Stimulated activated CD8-positive, alpha-beta memory T cell treated with anti-CD3 and anti-CD28 coated beads, Interleukin-15, amount 100 ng/mL, for 1 hour (primary cell): ENCODE data around the gene TAS1R3.

ENCODE experiments used
- DNase-seq: peaks from one replicate; pipeline ENCODE4 v3.0.0-alpha.2; 2020; ENCODE audit warnings: low read depth

Gene TAS1R3

DNA sequence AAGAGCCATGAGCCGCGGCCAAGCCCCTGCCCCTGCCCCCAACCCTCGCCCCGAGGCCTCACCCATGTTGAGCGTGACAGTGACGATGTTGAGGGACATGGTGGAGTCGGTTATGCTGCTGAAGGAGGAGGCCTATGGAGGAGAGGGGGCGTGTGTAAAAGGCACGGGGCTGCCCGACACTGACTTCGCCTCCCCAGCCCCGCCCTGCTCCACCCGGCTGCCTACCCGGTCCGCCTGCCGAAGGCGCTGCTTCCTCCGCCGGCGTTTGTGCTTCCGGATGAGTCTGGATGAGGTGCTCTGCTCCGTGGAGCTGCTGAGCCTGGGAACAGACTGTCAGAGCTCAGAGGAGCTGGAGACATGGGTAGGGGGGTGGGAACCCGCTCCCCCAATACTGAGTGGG lies 9.1 kb downstream of the TAS1R3 start:
- no peak for DNase-seq

DNA sequence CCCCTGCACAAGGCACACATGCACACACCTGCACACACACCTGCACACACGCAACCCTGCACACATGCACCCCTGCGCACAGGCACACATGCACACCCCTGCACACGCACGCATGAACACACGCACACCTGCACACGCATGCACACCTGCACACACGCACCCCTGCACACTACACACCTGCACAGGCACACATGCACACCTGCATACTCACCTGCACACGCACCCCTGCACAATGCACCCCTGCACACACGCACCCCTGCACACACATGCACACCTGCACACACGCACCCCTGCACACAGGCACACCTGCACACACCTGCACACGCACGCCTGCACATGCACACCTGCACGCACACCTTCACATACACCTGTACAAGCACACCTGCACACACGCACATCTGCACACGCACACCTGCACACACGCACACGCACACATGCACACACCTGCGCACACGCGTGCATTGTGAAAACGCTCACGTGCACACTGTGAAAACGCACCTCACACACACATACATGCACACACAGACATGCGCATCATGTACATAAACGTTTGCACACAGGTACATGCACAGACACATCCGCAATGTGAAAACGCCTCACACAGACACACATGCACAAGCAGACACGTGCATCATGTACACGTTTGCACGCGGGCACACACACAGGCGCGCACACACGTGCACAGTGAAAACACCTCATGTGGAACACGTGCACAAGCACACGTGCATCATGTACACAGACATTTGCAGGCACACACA lies 9.9 kb downstream of the TAS1R3 start:
- no peak for DNase-seq

DNA sequence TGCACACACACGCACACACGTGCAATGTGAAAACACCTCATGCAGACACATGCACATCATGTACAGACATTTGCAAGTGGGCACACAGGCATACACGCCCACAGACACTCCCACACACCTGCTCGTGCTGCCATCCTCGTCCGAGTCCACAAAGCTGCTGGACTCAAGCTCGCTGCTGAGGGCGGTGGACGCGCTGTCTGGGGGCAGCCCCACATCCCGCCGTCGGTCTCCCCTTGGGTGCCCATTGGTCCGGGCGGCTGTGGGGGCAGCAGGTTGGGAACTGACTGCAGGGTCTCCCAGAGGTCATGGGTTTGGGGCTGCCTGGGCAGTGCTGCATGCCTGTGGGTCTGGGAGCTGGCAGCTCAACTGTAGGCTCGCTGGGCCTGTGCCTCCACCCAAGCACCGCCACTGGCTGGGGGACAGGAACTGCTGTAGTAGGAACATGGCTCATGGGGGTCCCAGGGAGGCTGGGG lies 10.5 kb downstream of the TAS1R3 start:
- no peak for DNase-seq

DNA sequence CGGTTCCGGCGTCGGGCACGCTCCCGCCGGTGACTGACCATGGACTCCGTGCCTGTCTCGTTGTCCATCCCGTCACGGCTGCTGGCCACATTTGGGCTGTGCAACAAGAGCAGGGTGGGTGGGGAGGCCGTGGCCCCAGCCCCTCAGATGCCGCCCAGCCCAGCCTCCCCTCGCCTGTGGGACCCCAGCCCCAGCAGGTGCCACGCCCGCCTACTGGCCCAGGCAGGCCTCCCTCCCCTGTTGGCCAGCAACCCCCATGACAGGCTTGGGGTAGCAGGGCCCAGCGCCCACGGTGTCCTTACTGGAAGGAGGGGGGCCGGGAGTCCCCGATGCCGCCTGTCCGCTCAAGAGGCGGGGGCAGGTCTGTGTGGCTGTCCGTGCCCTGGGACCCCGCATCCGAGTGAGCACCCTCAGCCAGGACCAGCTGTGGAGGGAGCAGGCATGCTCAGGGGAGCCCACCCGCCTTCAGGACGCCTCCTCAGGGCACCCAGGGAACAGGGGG lies 11.0 kb downstream of the TAS1R3 start:
- no peak for DNase-seq

DNA sequence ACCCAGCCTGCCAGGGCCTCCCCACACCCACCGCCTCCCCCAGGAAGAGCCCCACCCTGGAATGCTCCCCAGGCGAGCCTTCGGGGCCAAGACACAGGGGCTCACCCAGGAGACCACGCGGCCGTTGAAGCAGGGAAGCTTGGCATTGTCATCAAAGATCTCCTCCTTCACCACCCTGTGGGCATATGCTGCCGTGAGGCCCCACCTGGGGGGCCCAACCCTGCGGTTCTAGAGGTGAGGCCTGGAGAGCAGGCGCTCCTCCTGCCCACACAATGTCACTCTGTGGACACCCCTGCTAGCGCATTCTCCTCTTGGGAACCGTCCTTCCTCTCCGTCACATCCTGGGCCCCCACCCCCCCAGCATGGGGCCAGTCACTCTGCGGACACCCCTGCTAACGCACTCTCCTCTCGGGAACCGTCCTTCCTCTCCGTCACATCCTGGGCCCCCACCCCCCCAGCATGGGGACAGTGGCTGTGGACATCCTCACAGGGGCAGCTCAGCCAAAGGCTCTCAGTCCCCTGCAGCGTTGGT lies 11.6 kb downstream of the TAS1R3 start:
- DNase-seq: no peak

DNA sequence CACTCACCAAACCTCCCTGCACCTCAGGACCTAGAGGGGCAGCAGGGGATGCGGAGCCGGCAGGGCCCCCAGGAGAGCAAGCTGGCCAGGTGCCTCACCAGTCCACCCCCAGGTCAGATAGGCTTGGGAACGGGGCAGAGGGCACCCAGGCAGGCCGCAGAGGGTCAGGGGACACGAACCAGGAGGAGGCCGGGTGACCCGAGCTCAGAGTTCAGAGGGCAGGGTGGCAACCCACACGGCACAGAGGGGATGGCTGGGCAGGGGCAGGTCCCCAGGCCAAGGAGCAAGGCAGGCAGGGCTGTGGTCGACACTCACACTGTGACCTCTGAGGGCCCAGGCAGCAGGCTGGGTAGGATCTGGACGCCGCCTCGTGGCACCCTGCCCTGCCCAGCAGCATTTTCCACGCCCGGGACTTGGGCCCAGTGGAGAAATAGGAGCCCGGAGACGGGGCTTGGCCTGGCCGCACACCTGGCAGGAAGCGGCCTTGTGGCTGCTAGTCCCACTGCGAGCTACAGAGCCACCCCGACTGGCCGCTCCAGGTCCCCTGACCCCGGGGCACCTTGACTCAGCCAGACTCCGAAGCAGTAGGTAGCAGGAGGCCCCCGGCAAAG lies 12.8 kb downstream of the TAS1R3 start:
- DNase-seq: no peak

DNA sequence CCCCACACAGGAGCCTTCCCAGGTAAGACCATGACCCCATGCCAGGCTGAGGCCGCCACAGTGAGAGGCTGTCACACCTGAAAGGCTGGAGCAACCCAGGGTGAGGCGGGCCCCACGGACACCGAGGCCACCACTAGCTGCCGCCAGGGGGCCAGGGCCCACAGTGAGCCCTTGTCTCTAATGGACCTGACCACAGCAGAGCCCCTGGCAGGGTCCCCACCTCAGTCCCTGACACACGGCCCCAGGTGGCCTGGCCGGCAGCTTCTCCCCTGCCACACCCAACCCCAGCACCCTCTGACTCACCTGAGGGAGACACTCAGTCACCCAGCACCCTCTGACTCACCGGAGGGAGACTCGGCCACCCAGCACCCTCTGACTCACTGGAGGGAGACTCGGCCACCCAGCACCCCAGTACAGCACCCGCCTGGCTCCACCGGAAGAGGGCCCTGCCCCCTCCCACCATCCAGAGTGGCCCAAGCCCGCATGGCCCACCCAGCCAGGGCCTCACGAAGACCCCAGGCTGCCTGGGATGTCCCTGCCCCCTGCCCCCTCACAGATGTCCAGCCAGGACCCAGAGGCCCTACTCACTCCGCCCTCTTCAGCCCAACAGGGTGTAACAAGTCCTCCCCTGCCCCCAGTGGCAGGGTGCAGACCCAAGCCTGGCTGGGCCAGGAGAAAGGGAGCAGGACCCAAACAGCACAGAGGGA lies 13.7 kb downstream of the TAS1R3 start:
- DNase-seq: no peak

DNA sequence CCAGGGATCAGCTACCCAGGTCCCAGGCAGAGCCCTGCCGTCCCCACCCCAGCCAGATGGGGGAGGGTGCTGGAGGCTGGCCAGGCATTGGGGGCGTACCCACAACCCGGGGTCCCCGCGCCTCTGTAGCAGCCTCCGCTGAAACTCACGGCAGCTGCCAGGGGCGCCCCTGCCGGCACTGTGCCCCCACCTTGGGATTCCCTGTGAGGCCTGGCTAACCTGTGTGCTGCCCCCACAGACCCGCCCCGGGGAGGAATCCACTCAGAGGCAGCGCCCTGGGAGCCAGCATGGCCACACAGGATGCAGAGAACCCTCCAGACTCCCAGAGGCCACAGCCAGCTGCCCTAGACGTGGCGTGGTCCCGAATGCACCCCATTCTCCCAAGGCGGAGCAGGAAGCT lies 14.3 kb downstream of the TAS1R3 start:
- DNase-seq: no peak

DNA sequence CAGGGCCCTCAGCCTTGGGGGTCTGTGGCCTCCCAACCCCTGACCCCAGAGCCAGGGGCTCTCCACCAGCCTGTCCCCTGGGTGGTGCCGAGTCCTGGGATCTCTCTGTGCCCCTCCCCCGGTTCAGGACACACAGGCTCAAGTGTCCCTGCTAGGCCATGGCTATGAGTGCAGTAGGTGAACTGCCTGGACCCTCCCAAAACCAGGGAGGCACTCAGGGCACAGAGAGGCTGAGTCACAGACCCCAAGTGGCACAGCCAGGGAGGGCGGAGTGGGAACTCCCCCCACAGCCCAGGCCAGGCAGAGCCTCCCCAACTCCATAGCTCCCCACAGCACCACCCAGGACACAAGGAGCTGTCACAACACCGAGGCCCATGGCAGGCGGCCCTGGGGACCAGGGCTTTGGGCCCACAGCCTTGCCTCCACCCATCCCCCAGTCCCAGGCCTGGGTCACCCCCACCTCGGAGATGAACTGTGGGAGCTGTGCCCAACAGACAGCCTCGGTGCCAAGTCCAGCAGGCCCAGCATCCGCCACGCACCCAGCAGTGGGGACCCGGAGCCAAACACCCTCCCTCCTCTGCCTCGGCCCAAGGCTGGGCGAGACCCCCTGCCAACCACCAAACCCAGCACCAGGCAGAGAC lies 14.9 kb downstream of the TAS1R3 start:
- no peak for DNase-seq

DNA sequence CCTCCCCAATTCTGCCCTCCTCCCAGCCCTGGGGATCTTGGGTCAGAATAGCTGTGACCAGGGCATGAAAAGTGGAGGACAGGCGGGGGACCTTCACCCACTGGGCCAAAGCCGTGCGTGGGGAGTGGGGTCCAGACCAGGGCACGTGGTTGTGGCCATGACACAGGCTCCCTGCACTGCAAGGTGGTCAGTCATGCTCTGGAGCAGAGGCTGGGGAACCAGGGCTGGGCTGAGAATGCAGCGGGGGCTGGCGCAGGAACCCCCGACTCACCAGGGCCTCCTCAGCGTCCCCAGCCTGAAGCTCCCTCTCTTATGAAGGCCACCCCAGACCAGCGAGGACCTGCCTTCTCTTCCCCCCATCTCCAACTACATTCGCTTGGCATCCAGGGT lies 15.4 kb downstream of the TAS1R3 start:
- no peak for DNase-seq

DNA sequence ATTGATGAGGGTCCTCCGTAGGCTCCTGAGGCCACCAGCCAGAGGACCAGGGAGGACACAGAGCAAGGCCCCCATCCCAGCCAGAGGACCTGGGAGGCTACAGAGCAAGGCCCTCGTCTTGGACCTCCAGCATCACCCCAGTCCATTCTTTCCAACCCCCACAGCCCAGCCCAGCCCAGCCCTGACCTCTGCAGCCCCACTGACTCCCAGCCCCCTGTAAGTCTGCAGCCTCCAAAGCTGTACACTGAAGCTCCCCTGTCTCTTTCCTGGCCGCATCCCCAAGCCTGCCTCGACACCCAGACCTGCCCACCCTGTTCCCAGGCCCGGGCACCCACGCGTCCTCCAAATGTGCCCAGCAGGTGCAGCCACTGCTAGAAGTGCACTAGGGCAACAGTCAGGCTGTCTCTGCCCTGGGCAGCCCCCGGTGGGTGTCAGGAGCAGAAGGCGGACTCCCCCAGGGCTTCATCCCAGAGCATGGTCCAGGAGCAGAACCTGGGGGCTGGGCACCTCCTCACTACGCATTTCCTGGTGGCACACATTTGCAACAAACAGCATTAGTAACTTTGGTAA lies 16.0 kb downstream of the TAS1R3 start:
- DNase-seq: no peak

DNA sequence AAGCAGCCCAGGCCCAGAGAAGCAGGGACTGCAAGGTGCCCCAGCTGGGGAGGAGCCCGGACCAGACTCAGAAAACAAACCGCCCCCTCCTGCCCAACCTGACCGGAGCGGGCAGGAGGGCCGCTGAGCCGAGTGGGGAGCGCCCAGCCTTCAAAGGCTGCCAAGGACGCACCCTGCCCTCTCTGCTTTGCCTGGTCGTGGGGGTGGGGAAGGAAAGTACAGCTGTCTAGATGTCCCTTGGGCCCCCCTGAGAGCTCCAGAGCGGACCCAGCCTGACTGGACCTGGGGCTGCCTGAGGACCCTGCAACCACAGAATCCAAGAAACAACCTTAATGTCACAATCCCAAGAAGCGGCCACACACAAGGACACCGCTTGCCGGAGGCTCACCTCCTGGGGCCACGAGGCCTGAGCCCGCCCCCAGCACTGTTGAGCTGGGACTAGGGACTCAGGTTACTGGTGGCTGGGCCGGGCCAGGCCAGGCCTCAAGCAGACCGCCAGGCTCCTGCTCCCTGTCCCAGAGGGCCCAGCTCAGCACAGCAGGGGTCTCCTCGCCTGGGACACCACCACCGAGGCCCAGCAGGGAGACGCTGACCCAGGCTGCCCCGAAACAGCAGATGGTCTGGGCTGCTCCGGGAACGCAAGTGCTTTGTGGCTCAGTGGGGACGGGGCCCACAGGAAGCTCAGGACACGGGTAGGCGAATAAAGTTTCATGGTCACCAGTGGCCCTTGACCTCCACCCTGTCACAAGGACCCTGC lies 16.8 kb downstream of the TAS1R3 start:
- DNase-seq: no peak

DNA sequence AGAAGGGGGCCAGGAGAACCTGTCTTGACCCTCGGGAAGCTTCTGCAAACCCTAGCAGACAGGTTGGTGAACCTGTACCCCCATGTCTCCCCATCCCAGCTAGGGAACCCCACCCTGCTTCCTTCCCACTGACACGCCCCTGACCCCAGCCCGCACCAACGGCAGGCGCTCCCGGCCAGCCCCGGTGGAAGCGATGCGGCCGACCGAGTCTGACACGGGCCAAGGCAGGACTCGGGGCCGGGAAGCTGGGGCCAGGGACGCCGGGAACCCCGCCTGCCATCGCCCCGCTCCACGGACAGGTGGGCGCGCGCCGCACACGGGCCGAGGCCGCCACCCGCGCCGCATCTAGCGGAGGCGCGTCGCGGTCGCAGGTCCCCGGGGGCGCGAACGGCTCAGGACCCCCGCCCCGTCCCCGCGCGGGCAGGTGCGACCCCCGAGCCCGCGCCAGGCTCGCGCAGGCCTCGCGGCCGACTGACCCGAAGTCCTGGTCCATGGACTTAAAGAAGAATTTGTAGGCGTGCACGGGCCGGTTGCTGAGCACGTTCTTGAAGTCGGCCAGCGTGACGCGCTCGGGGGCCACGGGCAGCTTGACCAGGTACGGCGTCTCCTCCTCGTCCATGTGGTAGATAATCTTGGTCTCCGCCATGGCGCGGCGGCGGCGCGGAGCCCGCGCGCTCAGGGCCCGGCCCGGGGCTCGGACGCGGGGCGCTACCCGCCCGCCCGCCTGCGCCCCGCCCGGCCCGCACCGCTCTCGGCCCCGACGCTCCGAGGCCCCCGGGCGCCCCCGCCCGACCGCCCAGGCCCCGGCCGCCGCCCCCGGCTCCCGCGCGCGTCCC lies 17.6 kb downstream of the TAS1R3 start:
- no peak for DNase-seq

DNA sequence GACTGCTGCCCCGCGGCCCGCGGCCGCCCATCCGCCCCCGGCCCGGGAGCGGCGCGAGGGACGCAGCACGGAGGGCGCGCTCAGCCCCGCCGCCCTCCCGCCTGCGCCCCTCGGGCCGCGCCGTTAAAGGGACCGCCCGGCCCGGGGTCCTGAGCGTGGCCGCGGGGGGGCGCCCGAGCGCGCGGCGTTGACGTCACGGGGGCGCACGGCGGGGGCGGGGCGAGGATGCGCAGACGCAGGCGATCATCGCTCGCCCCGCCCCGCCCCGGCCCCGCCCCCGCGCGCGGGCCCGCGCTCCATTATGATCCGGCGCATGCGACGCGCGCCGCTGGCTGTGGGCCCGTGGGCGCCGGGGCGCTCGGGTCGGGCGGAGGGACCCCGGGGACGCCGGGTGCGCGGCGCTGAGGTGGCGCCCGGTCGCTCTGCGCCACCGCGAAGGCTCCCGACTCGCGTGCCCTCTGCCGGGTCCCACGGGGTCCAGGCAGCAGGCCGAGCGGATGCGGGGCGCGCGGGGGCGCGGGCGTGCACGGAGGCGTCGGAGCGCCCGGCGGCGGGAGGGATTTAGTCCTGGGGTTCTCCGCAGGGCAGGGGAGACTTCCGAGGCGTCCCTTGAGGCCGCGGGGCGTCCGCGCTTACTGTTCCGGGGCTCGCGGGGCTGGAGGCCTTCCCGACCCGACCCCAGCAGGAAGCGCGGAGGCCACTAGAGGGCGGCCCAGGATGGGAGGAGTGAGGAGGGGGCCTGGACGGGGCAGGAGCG lies 18.4 kb downstream of the TAS1R3 start, which contains the start of gene DVL1:
TSS of gene DVL1 (minus strand) at position 163 of the 757 bp plus-strand sequence. CDS start 353 bp downstream, outside the sequence.
- DNase-seq: peak; percentile 32

DNA sequence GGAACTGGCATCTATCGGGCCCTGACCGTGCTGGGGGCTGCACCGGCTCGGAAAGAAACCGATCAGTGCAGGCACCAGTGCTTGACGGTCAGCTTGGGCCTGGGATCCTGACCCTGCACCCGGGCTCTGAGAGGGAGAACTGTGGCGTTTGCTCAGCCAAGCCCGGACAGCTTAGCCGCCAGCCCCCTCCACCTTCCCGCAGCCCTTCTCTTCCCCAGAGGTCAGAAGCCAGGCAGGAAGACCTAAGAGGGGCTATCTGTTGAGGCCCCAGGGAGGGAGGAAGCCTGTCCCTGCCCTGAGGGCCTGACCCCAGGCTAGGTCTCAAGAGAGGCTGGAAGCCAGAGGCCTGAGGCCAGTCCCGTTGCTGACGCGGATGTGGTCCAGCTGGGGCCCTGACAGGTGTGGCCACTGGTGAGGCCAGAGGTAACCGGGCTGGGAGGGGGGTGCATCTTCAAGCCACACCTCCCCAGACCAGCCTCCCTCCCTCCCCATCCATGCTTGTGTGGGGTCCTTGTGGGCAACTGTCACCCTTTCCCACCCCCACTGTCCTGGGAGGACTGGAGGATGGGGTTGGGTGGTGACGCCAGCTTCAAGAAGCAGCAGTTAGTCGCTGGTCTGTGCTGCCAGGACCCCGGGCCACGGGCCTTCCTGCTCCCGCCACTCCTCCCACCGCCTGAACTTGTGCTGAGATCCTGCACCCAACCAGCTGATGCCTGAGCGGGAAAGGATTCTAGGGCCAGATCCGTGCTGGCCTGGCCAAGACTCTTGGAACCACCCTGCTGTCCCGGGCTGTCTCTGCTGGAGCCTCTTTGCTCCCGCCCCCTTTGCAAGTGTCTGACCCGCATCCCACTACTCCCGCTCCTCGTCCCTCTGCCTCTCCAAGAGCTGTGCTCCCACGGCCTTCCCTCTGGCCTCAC lies 20.7 kb downstream of the TAS1R3 start:
- DNase-seq: no peak

DNA sequence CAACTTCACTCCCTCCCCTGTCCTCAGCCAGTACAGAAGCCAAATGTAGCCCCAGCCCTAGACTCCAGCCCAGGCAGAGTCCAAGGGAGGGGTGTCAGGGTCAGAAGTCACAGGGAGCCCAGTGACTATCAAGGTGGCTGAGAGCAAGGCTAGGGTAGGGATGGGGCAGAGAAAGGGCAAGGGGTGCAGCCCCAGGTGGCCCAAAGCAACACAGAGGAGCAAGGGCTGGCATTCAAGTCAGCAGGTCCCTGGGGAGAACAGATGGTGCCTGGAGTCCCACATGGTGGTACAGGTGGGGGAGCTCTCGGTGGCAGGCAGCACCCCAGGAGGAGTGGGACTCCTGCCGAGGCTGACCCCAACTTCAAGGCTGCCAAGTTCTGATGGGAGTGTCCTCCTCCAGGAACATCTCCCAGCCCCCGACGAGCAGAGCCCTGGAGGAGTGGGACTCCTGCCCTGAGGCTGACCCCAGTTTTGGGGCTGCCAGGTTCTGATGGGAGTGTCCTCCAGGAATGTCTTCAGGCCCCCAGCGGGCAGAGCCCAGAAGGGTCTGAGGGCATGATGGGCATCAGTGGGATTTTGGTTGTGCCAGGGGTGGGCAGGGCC lies 21.8 kb downstream of the TAS1R3 start:
- DNase-seq: no peak

DNA sequence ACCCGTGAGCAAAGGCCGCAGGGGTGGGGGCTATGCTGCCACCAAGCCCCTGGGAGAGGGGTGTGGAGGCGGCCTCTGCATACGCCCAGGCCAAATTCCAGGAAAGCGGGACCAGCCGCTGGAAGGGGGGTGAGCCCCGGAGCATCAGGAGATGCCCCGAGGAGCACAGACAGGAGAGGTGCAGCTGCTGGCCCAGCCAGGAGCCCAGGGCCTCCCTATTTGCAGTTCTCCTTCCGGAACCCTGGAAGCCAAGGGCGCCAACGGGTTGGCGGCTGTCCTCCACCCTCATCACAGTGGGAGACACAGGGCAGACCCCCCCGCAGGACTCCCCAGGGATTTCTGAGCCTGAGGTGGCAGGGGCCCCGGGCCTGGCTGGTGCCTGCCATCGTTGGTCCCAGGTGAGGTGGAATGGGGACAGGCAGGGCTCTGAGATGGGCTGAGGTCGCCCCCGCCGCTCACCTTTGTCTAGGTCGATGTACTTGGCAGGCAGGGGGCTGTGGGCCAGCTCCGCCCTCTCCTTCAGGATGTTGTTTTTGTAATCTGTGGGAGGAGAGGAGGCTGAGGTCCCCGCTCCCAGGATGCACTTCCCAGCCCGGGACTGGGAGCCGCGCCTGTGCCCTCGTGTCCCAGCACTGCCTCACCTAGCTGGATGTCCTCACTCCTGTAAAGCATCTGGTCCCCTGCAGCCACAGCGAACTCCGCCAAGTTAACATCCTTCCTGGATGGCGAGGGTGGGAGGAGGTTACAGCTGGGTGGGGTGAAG lies 22.5 kb downstream of the TAS1R3 start:
- no peak for DNase-seq
